ENCODE measurements around the gene OIT3.

GRCh38 chr10:72932259-72933015 is 38.9 kb downstream of the OIT3 start:
- TF ChIP-seq, protein P1, sequence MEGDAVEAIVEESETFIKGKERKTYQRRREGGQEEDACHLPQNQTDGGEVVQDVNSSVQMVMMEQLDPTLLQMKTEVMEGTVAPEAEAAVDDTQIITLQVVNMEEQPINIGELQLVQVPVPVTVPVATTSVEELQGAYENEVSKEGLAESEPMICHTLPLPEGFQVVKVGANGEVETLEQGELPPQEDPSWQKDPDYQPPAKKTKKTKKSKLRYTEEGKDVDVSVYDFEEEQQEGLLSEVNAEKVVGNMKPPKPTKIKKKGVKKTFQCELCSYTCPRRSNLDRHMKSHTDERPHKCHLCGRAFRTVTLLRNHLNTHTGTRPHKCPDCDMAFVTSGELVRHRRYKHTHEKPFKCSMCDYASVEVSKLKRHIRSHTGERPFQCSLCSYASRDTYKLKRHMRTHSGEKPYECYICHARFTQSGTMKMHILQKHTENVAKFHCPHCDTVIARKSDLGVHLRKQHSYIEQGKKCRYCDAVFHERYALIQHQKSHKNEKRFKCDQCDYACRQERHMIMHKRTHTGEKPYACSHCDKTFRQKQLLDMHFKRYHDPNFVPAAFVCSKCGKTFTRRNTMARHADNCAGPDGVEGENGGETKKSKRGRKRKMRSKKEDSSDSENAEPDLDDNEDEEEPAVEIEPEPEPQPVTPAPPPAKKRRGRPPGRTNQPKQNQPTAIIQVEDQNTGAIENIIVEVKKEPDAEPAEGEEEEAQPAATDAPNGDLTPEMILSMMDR (IDR thresholded peaks at IDR 0.05; ENCODE audit: borderline replicate concordance, extremely low read depth, low read length, poor library complexity, severe bottlenecking): no peak
- TF ChIP-seq EZH2 (IDR thresholded peaks at IDR 0.05; ENCODE audit: borderline replicate concordance, low read depth, low read length, severe bottlenecking): no peak

Data from DND-41 (cell line).